GM19043 (cell line): ENCODE results near the gene KPNA3.
"Not testable (repeated sequence)": the region's sequence is repeated elsewhere in the genome, so short reads cannot be mapped to it uniquely, and the experiment has no call there.

Experiments
- ATAC-seq: cut with Tn5 transposase; IDR thresholded peaks from one replicate; pipeline ENCODE4 v1.9.1; 2021; ENCODE audit warnings: low read depth; ENCODE audit not compliant: unreplicated experiment

The KPNA3 gene

DNA sequence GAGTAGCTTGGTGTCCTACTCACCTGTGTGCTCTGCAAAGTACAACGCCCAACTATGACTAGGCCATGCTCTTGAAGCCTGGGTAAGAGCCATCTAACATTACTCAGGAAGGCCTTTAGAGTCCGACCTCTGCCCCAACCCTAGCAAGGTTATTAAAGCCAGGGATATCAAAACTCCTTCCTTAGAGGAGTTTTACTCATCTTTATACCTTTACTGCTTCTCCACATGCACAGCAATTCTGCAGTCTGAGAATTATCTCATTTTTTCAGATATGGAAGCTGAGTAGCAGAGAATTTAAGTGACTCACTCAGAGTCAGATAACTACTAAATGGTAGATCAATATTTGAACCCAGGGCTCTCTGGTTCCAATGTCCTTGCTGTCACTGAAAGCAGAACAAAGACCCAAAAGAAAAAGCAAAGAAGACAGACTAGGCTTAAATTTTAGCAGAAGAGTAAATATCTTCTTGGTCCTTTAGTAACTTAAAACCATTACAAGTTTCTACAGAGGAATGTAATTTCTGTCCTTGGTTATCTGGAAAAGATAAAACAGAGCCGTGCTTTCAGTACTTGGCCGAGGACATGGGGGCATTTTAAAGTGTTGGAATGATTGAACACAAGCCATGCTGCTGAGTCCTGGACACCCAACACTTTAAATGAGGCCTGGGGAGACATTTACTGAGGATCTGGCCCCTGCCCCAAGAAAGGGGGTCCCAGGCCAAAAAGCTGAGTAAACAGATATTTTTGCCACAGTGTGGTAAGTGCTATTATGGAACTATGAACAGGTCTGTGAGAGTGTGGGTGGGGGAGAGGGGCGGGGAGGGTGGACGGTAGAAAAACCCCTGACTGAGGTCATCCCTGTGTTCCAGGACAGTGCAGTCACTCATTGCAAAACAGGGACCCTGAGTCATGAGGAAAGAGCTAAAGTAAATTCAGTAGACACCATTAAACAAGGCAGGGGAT, 18.4 kb upstream of the KPNA3 start:
- no peak for ATAC-seq

DNA sequence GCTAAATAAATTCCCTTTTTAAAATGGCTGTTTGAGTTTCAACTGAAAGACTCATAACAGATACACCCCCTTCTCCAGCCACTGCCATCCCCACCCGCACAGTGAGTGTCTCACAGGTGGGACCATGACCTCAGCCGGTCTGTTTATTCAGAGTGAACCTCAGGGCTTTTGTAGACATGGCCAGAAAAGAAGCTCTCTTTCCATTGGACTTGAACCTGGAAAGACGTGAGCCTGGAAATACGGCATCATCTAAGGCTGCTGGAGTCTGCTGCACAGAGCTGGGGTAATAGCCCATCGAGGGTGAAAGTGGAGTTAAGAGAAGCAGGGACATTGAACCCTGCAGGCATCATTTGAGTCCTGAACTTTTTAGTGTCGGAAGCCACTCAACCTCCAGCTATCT, 15.2 kb upstream of the KPNA3 start:
- no peak for ATAC-seq

DNA sequence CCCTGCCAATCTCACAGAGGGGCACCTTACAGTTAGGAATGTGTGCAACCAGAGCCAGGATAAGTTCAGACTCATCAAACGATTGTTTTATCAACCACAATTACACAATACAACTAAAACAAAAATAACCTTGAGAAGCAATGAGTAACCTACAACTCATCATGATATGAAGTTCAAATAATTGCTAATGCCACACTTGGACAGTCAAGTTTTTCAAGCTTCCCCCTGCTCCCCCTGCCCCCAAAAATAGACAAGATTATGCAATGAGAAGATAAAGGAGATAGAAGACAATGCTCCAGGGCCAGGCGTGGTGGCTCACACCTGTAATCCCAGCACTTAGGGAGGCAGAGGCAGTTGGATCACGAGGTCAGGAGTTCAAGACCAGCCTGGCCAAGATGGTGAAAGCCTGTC, 13.6 kb upstream of the KPNA3 start:
- ATAC-seq = no peak

GRCh38 chr13:49803047-49803446, 10.6 kb upstream of the KPNA3 start:
- ATAC-seq = not testable (repeated sequence)

- ATAC-seq = no peak
These were observed 9.9 kb upstream of the KPNA3 start for GRCh38 chr13:49802426-49802825.

DNA sequence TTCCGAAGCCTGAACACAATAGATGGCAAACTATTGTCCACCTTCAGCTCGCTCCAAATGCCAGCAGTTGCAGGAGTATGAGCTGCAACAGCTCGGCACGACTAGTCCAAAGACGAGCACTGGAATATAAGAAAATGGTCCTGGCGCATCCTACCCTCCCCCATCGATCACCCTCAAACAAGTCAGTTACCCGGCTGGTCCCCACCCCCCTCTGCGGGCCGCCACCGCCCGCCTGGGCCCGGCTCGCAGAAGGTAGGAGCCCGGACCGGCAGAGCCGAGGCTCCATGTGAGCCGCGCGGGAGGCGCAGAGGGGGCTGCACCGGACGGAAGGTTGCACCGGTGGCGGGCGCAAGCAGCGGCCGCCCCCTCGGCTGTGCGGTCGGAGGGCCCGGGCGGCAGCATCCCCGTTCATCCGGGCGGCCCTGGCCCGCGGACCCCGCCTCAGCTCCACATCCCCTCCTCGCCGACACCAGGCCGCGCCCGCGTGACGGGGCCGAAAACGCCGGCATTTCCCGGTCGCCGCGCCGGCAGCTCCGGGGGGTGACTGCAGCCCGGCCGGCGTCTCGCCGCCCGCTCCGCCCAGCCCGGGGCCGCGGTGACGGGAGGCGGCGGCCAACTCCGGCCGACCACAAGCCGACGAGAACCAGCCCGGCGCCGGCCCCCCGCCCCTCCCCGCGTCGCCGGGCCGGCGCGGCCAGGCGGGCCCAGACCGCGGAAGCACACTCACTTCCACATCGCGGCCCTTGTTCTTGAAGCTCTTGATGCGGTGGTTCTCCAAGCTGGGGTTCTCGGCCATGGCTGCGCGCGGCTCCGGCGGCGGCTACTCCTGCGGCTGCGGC, 552 bp downstream of the KPNA3 start:
- ATAC-seq = peak; percentile 19

DNA sequence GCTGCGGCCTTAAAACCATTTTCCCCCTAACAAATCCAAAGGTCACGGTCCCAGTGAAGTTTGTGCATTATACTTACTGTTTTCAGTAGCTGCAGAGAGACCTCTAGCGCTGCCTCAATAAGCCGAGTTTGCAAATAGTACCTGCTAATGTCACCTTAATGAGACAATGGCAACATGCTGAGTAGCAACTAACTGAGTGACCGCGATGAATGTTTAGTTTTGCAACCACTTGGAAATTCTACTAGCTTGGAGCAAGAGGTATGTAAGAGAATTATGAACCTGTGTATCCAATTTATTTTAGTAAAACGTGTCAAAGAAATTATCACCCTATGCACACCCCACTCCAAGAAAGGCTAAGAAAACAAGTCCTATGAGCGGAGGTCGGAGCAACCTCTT, 1.2 kb downstream of the KPNA3 start:
- ATAC-seq = no peak

DNA sequence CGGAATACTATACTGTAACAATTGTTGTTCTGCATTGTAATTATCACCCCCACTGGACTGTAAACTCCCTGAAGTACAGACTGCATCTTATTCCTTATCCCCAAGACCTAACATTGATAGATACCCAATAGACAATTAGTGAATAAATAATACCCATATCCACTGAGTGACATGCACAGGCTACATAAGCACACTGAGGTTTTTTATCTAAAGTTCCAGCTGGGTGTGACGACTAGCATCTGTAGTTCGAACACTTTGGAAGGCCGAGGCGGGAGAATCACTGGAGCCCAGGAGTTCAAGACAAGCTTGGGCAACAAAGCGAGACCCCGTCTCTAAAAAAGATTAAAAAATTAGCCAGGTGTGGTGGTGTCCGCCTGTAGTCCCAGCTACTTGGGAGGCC, 2.5 kb downstream of the KPNA3 start:
- no peak for ATAC-seq

DNA sequence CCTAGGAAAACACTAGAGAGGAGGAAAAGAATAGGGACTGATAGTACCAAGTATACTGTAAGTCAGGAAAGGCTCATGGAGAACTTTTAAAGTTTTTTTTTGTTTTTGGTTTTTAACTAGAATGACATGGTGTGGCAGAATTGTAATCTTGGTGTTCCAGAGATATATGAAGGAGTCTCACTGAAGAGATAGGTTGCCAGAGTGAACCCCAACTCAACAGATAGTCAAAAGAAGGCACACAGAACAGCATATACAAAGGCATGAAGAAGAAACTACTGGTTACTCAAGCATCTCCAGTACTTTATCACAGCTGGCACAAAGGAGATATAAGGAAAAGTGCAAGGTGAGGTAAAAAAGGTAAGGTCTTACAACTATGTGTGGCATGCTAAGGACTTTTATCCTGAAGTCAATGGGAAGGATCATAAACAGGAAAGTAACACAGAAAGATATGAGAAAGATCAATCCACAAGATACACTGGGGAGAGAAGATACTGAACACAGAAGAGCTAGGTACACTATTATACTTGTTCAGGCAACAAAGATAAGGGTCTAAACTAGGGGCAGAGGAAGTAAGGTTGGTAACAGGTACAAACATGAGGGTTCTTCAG, 6.0 kb downstream of the KPNA3 start:
- no peak for ATAC-seq

DNA sequence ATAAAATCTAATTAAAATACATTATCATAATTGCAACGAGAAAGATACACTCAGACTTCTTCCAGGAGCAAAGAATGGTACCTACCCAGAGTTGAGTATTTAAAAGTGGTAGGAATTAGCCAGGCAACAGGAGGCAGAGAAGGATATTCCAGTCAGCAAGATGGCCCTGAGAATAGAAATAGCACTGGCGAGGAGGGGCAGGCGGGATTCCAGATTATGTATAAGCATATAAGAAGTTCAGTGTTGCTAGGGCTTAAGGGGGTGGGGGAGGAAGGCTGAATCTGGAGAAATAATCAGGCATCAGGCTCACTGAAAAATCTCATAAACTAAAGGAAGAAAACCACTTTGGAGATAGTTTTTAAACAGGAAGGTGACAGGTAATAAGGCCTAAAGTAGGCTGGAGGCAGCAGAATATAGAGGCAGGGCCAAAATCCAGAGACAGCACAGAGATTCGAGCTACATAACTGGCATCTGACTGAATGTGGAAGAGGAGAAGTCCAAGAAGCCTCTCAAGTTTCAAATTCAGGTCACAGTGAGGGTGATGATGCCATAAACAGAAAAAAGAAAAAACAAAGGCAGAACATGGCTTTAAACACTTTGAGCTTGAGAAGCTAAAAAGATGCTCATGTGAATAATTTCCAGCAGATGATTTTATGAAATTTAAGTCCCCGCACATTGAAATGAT, 7.5 kb downstream of the KPNA3 start:
- ATAC-seq = no peak

DNA sequence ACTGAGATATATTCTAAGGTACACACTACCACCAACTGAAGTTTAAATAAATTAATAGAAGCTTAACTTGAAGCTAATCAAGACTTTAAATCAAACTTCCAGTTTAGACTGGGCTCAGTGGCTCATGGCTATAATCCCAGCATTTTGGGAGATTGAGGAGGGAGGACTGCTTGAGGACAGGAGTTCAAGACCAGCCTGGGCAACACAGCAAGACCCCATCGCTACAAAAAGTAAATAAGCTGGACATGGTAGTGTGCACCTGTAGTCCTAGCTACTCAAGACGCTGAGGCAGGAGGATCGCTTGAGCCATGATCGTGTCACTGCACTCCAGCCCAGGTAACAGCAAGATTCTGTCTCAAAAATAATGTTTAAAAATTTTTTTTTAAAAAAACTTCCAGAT, 8.6 kb downstream of the KPNA3 start:
- ATAC-seq = no peak

GRCh38 chr13:49782784-49783183, 9.7 kb downstream of the KPNA3 start:
- no peak for ATAC-seq

- no peak for ATAC-seq
These were observed 10.7 kb downstream of the KPNA3 start for GRCh38 chr13:49781806-49782205.

GRCh38 chr13:49779721-49780120, 12.8 kb downstream of the KPNA3 start:
- no peak for ATAC-seq

GRCh38 chr13:49777746-49778614, 14.5 kb downstream of the KPNA3 start:
- ATAC-seq = no peak

DNA sequence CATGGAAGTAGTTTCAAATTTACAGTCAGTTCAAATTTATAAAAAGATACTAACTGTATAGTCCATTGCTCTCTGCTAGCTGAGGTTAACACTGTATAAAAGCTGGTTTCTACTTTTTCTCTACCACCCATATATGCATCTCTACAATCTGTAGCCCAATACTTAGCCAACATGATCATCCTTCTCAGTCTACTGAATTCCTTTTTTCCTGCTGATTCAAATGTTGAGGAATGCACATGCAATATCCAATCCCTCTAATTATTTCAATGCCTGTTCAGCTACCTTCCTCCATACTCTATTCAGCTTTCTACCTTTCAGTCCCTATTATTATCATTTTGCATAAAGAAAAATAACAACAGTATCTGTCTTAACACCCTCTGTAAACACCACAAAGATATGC, 15.6 kb downstream of the KPNA3 start:
- no peak for ATAC-seq

DNA sequence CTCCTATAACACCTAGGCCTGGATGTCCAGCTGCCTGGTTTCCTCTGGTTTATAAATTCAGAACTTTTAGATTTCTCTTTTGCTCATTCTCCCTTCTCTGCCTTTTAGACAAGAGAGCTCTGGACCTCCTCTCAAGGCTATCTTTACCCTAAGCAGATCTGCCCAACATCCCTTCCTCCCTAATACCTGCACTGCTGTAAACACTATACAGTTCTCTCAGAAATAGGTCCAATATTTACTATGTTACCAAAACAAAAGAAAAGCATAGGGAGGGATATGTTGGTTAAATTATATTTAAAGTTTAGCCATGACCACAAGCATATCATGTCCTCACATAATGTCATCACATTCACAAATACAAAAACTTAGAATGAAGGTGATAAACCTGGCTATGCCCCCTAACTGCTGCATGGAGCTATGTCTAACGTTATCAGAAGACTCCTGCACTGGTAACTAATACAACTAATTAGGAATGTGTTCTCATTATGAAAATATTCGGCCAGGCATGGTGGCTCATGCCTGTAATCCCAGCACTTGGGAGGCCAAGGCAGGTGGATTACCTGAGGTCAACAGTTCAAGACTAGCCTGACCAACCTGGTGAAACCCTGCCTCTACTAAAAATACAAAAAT, 18.0 kb downstream of the KPNA3 start:
- ATAC-seq = no peak

GRCh38 chr13:49772828-49773227, 19.7 kb downstream of the KPNA3 start:
- no peak for ATAC-seq

- not testable (repeated sequence) for ATAC-seq
These were observed 30.7 kb downstream of the KPNA3 start for GRCh38 chr13:49761811-49762210.
